Thoracic aorta (tissue), 2 donors: ENCODE results near the gene CRYBG2. TPM values are rescaled to one million over a fixed set of nuclear protein-coding genes. Genes with fewer than 3 reads are reported as not detected.

Experiments
- ATAC-seq: fragments of 150-250 bp; one replicate; pipeline ENCODE4 v1.8.0; 2017; ENCODE audit warnings: low read depth; ENCODE audit not compliant: insufficient number of reproducible peaks, low FRiP score
- DNase-seq: peaks from one replicate; pipeline ENCODE4 v3.0.0-alpha.2; 2020; ENCODE audit warnings: low spot score
- H3K27ac ChIP-seq, 2 donors: fragments of 200-600 bp; sonication (generic); 1 replicate in 1 of 2; 2 replicates in 1 of 2; pipeline ENCODE4 v1.5.1; 2016; ENCODE audit warnings: mild to moderate bottlenecking in 2 of 2, moderate library complexity in 2 of 2
- H3K27me3 ChIP-seq: fragments of 200-600 bp; sonication (generic); replicated peaks from 2 replicates; pipeline ENCODE4 v1.6.0; 2016; ENCODE audit warnings: mild to moderate bottlenecking; ENCODE audit not compliant: insufficient read depth
- H3K36me3 ChIP-seq: fragments of 200-600 bp; sonication (generic); one replicate; pipeline ENCODE4 v1.5.1; 2016
- H3K4me1 ChIP-seq, 2 donors: fragments of 200-600 bp; sonication (generic); 1 replicate in 1 of 2; 2 replicates in 1 of 2; pipeline versions ENCODE4 v1.5.1 to v1.6.0; 2016; ENCODE audit warnings: low read depth in 2 of 2, mild to moderate bottlenecking in 1 of 2; ENCODE audit not compliant: control insufficient read depth in 1 of 2
- H3K4me3 ChIP-seq: fragments of 200-600 bp; sonication (generic); 2 replicates; pipeline ENCODE4 v1.5.1; 2016; ENCODE audit warnings: mild to moderate bottlenecking
- H3K9me3 ChIP-seq: fragments of 200-600 bp; sonication (generic); 2 replicates; pipeline ENCODE4 v1.5.1; 2016
- total RNA-seq, 2 donors: library from RNA; depleted of rRNA; stranded (reverse); fragments of >200 nt; gene quantifications; one replicate each; pipeline versions ENCODE4 v1.1.0 to v1.2.3, GENCODE V29; 2016
- TF ChIP-seq, protein P1 (sequence below): fragments of 200-600 bp; sonication (generic); IDR thresholded peaks from one replicate; pipeline ENCODE4 v1.5.1; 2019; ENCODE audit warnings: antibody characterized with exemption

Gene CRYBG2
- total RNA-seq, 2 donors from 2014 or later, result not detected

DNA sequence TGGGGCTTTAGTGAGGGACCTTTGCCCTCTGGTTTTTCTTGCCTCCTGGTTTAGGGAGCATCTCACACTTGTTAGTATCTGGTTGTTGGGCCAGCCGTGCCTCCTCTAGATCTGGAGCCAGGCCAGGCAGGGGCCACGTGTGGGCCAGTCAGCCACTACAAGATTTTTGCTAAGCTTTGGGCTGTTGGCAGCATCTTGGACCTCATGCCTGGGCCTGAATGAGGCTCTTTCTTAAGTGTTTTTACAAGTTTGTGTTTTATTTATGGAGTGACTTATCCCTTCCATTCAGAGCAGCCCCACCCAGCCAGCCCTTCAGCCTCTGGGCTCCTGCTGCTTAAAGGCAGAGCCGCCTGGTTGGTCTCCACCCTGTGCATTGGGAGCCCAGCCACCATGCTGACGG, 75.6 kb downstream of the CRYBG2 start:
- Histone ChIP-seq H3K9me3 (no peaks in the 10 kb centered on the region), H3K4me3 (peak overlapping the region; percentile 89), H3K4me1 (peaks cover 34 to 66% of the 10 kb centered on the region in 2 donors), H3K36me3 (no peaks in the 10 kb centered on the region), H3K27me3 (no peaks in the 10 kb centered on the region), H3K27ac (peak overlapping the region; percentile 94 to 98)
- ATAC-seq (peak; percentile 34), DNase-seq (peak; percentile 50)
- TF ChIP-seq, protein P1, sequence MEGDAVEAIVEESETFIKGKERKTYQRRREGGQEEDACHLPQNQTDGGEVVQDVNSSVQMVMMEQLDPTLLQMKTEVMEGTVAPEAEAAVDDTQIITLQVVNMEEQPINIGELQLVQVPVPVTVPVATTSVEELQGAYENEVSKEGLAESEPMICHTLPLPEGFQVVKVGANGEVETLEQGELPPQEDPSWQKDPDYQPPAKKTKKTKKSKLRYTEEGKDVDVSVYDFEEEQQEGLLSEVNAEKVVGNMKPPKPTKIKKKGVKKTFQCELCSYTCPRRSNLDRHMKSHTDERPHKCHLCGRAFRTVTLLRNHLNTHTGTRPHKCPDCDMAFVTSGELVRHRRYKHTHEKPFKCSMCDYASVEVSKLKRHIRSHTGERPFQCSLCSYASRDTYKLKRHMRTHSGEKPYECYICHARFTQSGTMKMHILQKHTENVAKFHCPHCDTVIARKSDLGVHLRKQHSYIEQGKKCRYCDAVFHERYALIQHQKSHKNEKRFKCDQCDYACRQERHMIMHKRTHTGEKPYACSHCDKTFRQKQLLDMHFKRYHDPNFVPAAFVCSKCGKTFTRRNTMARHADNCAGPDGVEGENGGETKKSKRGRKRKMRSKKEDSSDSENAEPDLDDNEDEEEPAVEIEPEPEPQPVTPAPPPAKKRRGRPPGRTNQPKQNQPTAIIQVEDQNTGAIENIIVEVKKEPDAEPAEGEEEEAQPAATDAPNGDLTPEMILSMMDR, result no peak

DNA sequence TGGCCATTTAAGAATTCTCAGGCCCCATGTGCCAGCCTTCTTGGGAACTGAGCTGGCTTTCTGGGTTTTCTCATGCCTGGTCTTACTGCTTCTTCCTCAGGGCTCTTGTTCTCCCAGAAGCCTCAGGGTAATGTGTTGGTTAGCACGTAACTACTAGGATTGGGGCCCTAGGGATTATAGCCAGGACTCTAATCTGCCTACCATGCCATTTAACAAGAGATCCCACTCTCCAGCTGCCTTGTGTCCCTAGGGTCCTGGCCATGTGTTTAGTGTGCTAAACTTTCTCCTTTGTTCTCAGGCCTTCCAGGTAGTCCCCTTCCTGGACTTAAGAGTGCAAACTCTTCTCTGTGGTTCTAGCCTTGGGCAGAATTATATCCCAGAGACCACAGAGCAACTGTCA, 76.2 kb downstream of the CRYBG2 start:
- TF ChIP-seq, protein P1, result no peak
- H3K4me3 ChIP-seq, result no peak overlapping the region
- peak overlapping the region; percentile 94 to 98 for H3K27ac ChIP-seq
- peaks cover 34 to 66% of the 10 kb centered on the region in 2 donors for H3K4me1 ChIP-seq
- H3K27me3 ChIP-seq, result no peaks in the 10 kb centered on the region
- DNase-seq, result no peak
- ATAC-seq, result no peak
- H3K9me3 ChIP-seq, result no peaks in the 10 kb centered on the region
- no peaks in the 10 kb centered on the region for H3K36me3 ChIP-seq

- ATAC-seq (no peak), DNase-seq (no peak)
- H3K36me3 ChIP-seq, result no peaks in the 10 kb centered on the region
- H3K27me3 ChIP-seq, result no peaks in the 10 kb centered on the region
- TF ChIP-seq, protein P1, result no peak
- no peaks in the 10 kb centered on the region for H3K9me3 ChIP-seq
- no peak overlapping the region for H3K4me3 ChIP-seq
- peak overlapping the region; percentile 94 to 98 for H3K27ac ChIP-seq
- H3K4me1 ChIP-seq, result peaks cover 34 to 62% of the 10 kb centered on the region in 2 donors
Observed at GRCh38 chr1:26277261-26277661, 76.7 kb downstream of the CRYBG2 start.

DNA sequence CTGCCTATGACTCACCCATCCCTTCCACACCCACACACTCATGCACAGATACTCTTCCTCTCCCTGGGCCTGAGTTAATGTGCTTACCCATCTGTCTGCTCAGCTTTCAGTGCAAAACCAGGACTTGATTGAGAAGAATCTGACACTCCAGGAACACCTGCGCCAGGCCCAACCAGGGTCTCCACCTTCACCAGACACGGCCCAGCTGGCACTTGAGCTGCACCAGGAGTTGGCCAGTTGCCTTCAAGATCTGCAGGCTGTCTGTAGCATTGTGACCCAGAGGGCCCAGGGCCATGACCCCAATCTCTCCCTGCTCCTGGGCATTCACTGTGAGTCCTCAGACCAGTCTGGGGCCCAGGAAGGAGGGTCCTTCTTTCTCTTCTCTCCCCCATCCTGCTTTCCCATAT, 77.5 kb downstream of the CRYBG2 start:
- peaks cover 27 to 53% of the 10 kb centered on the region in 2 donors for H3K4me1 ChIP-seq

DNA sequence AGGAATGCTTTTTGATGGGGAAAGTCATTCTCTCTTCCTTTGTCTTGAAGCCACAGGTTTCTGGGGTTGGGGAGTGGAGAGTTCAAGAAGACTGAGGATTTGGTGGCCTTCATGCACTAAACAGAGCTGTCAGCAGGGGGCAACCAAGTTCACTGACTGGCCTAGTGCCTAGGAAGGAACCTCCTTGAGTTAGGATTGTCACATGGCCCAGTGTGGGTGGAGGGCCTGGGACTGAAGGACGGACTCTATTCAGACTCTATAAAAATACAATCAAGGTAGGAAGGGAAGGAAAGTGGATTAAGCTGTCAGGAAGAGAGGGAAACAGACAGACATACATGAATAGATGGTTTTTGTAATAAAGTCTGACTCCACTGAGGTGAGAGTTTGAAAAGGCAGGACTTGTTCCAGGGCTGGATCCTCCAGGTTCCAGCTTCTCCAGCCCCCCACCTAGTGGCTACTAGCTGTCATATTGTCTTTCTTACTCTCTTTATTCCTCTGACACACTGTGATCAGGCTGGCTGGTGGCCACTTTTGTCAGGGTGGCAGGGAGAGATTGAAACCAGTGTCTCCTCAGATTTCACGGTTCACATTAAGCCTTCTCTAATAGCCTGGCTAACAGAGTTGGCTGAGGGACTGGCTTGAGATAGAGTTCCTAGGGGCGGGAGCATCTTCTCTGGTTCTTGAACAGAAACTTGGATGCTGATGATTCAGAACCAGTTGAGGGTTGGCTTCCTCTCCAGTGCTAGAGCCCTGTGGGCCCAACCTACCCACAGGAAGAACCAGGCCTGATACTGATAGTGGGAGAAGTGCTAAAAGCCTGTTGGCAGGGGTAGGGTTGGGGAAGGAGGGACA, 78.1 kb downstream of the CRYBG2 start:
- Histone ChIP-seq H3K36me3 (no peaks in the 10 kb centered on the region), H3K4me1 (peaks cover 21 to 47% of the 10 kb centered on the region in 2 donors), H3K27me3 (no peaks in the 10 kb centered on the region), H3K9me3 (no peaks in the 10 kb centered on the region), H3K4me3 (peak overlapping the region; percentile 3), H3K27ac (peak overlapping the region; percentile 7 to 98)
- TF ChIP-seq, protein P1, result peak; percentile 88
- DNase-seq, result peak; percentile 62
- peak; percentile 27 for ATAC-seq

More for the DNA sequence above, 77.5 kb downstream of the CRYBG2 start:
- TF ChIP-seq, protein P1, result no peak
- ATAC-seq (no peak), DNase-seq (no peak)
- Histone ChIP-seq H3K9me3 (no peaks in the 10 kb centered on the region), H3K36me3 (no peaks in the 10 kb centered on the region), H3K27ac (peak overlapping the region; percentile 7 to 98), H3K4me3 (no peak overlapping the region), H3K27me3 (no peaks in the 10 kb centered on the region)
